C4-2B (cell line): ENCODE measurements around the gene TEDC2.

ENCODE experiments used
- H3K27ac ChIP-seq: fragments of 450-650 bp; 2 replicates; pipeline ENCODE4 v1.5.1; 2017
- CTCF ChIP-seq: fragments of 450-650 bp; conservative IDR thresholded peaks from 2 replicates; pipeline ENCODE4 v1.5.1; 2017; ENCODE audit warnings: mild to moderate bottlenecking
- ZFX ChIP-seq: fragments of 450-650 bp; IDR thresholded peaks from 2 replicates; pipeline ENCODE4 v1.6.1; 2017

Gene TEDC2

GRCh38 chr16:2471016-2471652 lies 11.2 kb downstream of the TEDC2 start, which contains the start of gene NTN3:
Gene NTN3 (plus strand): TSS chr16:2471297. CDS start chr16:2471702, 405 bp downstream.
- peak within 1 kb of the TSS; percentile 26 for H3K27ac ChIP-seq
- TF ChIP-seq CTCF (no peak), ZFX (0 out of 2 replicates have a peak, but pooled peaks have one; percentile 14)

GRCh38 chr16:2471653-2472487 lies 12.0 kb downstream of the TEDC2 start:
- TF ChIP-seq ZFX = no peak
- TF ChIP-seq CTCF = no peak
- H3K27ac ChIP-seq = peak overlapping the region; percentile 26

GRCh38 chr16:2472488-2472864 lies 12.6 kb downstream of the TEDC2 start:
- TF ChIP-seq CTCF = no peak
- no peak for TF ChIP-seq ZFX
- H3K27ac ChIP-seq = no peak overlapping the region

- no peak for TF ChIP-seq CTCF
- no peak for TF ChIP-seq ZFX
- peak overlapping the region; percentile 94 for H3K27ac ChIP-seq
Observed at GRCh38 chr16:2472885-2473445, 13.1 kb downstream of the TEDC2 start.

- TF ChIP-seq CTCF = no peak
- TF ChIP-seq ZFX = no peak
- peak overlapping the region; percentile 94 for H3K27ac ChIP-seq
Observed at GRCh38 chr16:2473446-2473926, 13.6 kb downstream of the TEDC2 start.

- TF ChIP-seq ZFX = peak; percentile 19; the same call in 1 of the 2 replicates
- TF ChIP-seq CTCF = peak; percentile 84
- peak overlapping the region; percentile 94 for H3K27ac ChIP-seq
Observed at GRCh38 chr16:2473999-2474876, 14.3 kb downstream of the TEDC2 start.
